GM18508 (cell line): ENCODE results near the gene CLEC2A.

ENCODE experiments used
- ATAC-seq: cut with Tn5 transposase; IDR thresholded peaks from one replicate; pipeline ENCODE4 v1.9.1; 2021; ENCODE audit warnings: moderate number of reproducible peaks; ENCODE audit not compliant: insufficient read depth, unreplicated experiment

Gene CLEC2A

GRCh38 chr12:9936591-9936990, 4.4 kb upstream of the CLEC2A start:
- no peak for ATAC-seq

- ATAC-seq, result no peak
Measured at GRCh38 chr12:9935026-9935425, 2.9 kb upstream of the CLEC2A start.

GRCh38 chr12:9933958-9934357, 1.8 kb upstream of the CLEC2A start:
- no peak for ATAC-seq

- no peak for ATAC-seq
Measured at GRCh38 chr12:9931245-9931644, 925 bp downstream of the CLEC2A start.

- no peak for ATAC-seq
Measured at GRCh38 chr12:9928607-9929006, 3.6 kb downstream of the CLEC2A start.

GRCh38 chr12:9926876-9927275, 5.3 kb downstream of the CLEC2A start:
- no peak for ATAC-seq

- ATAC-seq, result no peak
Measured at GRCh38 chr12:9925705-9926393, 6.3 kb downstream of the CLEC2A start.

GRCh38 chr12:9922429-9922828, 9.7 kb downstream of the CLEC2A start:
- no peak for ATAC-seq

- no peak for ATAC-seq
Measured at GRCh38 chr12:9920451-9920850, 11.7 kb downstream of the CLEC2A start.

- ATAC-seq, result no peak
Measured at GRCh38 chr12:9919443-9919842, 12.7 kb downstream of the CLEC2A start.

GRCh38 chr12:9911708-9912107, 20.5 kb downstream of the CLEC2A start:
- no peak for ATAC-seq

- ATAC-seq, result no peak
Measured at GRCh38 chr12:9910716-9911421, 21.3 kb downstream of the CLEC2A start.

- no peak for ATAC-seq
Measured at GRCh38 chr12:9909724-9910123, 22.4 kb downstream of the CLEC2A start.

GRCh38 chr12:9908350-9908749, 23.8 kb downstream of the CLEC2A start:
- ATAC-seq, result no peak

GRCh38 chr12:9907769-9908168, 24.4 kb downstream of the CLEC2A start:
- no peak for ATAC-seq

- ATAC-seq, result no peak
Measured at GRCh38 chr12:9906873-9907272, 25.3 kb downstream of the CLEC2A start.

GRCh38 chr12:9902539-9903228, 29.5 kb downstream of the CLEC2A start:
- no peak for ATAC-seq

- ATAC-seq, result no peak
Measured at GRCh38 chr12:9900930-9901329, 31.2 kb downstream of the CLEC2A start.

- no peak for ATAC-seq
Measured at GRCh38 chr12:9899209-9899608, 33.0 kb downstream of the CLEC2A start.

GRCh38 chr12:9897535-9897934, 34.6 kb downstream of the CLEC2A start:
- no peak for ATAC-seq

GRCh38 chr12:9895215-9895971, 36.8 kb downstream of the CLEC2A start:
- no peak for ATAC-seq
